ENCODE results near the gene NOS1. TPM values are rescaled to one million over a fixed set of nuclear protein-coding genes. Genes with fewer than 3 reads are reported as not detected.

The NOS1 gene
- total and polyA plus RNA-seq, 11 donors = 0.01 to 0.40 (median 0.10) TPM; not detected in 1

DNA sequence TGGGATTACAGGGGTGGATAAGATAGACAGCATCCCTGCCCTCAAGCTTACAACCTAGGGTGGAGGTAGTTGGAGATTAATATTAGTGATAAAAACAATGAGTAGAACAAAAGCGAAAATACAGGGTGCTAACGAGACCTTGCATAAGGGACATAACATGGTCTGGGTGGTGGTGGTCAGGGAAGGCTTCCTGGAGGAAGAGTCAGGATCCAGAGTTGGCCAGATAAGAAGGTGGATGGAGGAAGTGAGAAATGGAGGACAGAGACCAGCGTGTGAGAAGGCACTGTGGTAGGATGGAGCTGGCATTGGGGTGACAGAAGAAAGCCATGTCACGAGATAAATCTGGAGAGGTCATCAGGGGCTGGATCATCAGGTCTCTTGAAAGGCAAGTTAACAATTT, 19.2 kb downstream of the NOS1 start:
- 80 to 83% (median 80%) methylated on average over 4 of the region's 4 CpGs for WGBS, 4 donors

DNA sequence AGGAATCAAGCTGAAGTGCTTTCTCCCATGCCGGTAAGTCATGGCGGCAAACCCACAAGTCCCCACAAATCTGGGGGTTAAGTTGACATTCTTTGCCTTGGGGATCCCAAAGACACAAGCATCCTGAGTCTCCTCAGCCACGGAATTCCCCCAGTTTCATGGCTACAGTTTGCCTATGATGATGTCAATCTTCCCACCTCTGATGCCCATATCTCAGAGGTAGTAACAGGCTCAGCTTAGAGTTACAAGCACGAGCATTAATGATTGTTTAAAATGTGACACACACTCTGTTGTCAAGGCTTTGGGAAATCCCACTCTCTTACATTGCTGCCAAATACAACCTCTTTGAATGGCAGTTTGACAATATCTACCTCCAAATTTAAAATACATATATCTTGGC, 22.3 kb downstream of the NOS1 start:
- no peak for ATAC-seq
- H3K9me3 ChIP-seq = peaks cover 0 to 13% (median 0%) of the 10 kb centered on the region in 12 donors
- TF ChIP-seq, protein P1, sequence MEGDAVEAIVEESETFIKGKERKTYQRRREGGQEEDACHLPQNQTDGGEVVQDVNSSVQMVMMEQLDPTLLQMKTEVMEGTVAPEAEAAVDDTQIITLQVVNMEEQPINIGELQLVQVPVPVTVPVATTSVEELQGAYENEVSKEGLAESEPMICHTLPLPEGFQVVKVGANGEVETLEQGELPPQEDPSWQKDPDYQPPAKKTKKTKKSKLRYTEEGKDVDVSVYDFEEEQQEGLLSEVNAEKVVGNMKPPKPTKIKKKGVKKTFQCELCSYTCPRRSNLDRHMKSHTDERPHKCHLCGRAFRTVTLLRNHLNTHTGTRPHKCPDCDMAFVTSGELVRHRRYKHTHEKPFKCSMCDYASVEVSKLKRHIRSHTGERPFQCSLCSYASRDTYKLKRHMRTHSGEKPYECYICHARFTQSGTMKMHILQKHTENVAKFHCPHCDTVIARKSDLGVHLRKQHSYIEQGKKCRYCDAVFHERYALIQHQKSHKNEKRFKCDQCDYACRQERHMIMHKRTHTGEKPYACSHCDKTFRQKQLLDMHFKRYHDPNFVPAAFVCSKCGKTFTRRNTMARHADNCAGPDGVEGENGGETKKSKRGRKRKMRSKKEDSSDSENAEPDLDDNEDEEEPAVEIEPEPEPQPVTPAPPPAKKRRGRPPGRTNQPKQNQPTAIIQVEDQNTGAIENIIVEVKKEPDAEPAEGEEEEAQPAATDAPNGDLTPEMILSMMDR (IDR thresholded peaks at IDR 0.05) = no peak
- TF ChIP-seq POLR2A (IDR thresholded peaks at IDR 0.05) = no peak
- H3K27ac ChIP-seq = no peak overlapping the region
- intact Hi-C loops (cut with DNase I) = no loop called here
- 39 to 48% (median 44%) methylated on average over 4 of the region's 4 CpGs for WGBS, 4 donors
- H3K36me3 ChIP-seq = no peaks in the 10 kb centered on the region
- DNase-seq = no peak
- no peak overlapping the region for H3K4me3 ChIP-seq
- H3K27me3 ChIP-seq = peaks cover 0 to 28% (median 5%) of the 10 kb centered on the region in 9 donors
- H3K4me1 ChIP-seq = peaks cover 0 to 6% (median 0%) of the 10 kb centered on the region in 12 donors

More for the DNA sequence above, 19.2 kb downstream of the NOS1 start:
- ATAC-seq = no peak
- Histone ChIP-seq H3K9me3 (peaks cover 0 to 14% (median 0%) of the 10 kb centered on the region in 12 donors), H3K27me3 (peaks cover 0 to 9% (median 0%) of the 10 kb centered on the region in 9 donors), H3K27ac (no peak overlapping the region), H3K4me1 (no peaks in the 10 kb centered on the region), H3K4me3 (no peak overlapping the region), H3K36me3 (no peaks in the 10 kb centered on the region)
- TF ChIP-seq, protein P1 (IDR thresholded peaks at IDR 0.05) = no peak
- TF ChIP-seq POLR2A (IDR thresholded peaks at IDR 0.05) = no peak
- DNase-seq = no peak
- intact Hi-C loops (cut with DNase I) = no loop called here

DNA sequence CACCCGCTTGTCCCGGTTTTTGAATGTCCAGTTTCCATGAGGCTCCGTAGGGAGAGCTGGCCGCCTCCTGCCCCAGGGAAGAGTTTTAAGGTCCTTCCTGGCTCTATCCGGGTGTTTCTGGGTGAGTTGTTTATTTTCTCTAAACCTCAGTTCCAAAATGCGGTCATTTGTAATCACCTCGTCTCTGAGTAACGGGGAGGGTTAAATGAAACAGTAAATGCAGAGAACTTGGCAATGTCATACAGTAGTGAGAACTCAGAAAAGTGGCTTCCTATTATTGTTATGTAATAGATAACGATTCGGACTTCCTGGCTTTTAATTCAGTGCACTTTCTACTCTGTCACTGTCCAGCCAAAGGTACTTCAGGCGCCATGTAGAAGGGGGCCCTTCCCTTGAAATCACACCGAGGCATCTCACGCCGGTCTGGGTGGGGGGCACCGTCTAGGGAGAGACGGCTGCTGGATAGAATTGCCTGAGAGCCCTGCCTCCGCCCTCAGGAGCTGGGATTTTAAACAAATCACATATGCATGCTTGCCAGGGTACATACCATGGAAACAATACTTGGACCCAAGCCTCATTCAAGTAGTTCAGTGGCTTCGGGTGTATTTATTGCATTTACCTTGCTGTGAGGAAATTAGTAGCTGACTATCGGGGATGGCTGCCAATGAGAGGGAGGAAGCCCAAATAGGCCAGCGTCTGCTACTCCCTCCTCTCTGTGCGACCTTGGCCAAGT, 26.4 kb downstream of the NOS1 start:
- no peaks in the 10 kb centered on the region for H3K9me3 ChIP-seq
- no peak overlapping the region for H3K27ac ChIP-seq
- peak overlapping the region in 2 of 12 donors; percentile 4 to 5 for H3K4me3 ChIP-seq
- peaks cover 0 to 57% (median 8%) of the 10 kb centered on the region in 9 donors for H3K27me3 ChIP-seq
- peak in 2 of 4 donors; percentile 24 to 27 for ATAC-seq
- intact Hi-C loops (cut with DNase I) = no loop called here
- H3K4me1 ChIP-seq = peaks cover 0 to 6% (median 0%) of the 10 kb centered on the region in 12 donors
- no peak for DNase-seq
- 45 to 50% (median 48%) methylated on average over 21 of the region's 21 CpGs for WGBS, 4 donors
- TF ChIP-seq POLR2A (IDR thresholded peaks at IDR 0.05) = no peak
- TF ChIP-seq, protein P1 (IDR thresholded peaks at IDR 0.05) = no peak
- no peaks in the 10 kb centered on the region for H3K36me3 ChIP-seq

DNA sequence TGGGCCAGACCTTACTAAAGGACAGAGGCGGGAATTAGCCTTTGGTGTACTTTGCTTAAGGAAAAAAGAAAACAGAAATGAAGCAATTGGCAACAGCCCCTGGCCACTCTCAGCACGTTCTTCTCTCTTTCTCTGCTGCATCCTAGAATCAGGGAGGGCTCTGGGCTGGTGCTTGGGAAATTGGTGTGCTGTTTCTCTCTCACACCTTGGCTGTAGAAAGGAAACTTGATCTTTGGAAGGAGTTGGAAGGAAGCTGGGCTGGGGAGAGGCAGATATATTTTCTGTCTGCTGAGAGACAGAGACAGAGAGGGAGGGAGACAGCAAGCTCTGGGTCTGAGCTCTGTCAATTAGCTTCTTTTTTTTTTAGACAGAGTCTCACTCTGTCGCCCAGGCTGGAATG, 27.4 kb downstream of the NOS1 start:
- peaks cover 0 to 57% (median 12%) of the 10 kb centered on the region in 9 donors for H3K27me3 ChIP-seq
- H3K4me3 ChIP-seq = no peak overlapping the region
- H3K4me1 ChIP-seq = peaks cover 0 to 6% (median 0%) of the 10 kb centered on the region in 12 donors
- intact Hi-C loops (cut with DNase I) = no loop called here
- H3K9me3 ChIP-seq = no peaks in the 10 kb centered on the region
- 18 to 32% (median 25%) methylated on average over 3 of the region's 3 CpGs for WGBS, 4 donors
- no peak overlapping the region for H3K27ac ChIP-seq
- ATAC-seq = no peak
- DNase-seq = no peak
- no peaks in the 10 kb centered on the region for H3K36me3 ChIP-seq
- TF ChIP-seq POLR2A (IDR thresholded peaks at IDR 0.05) = no peak
- TF ChIP-seq, protein P1 (IDR thresholded peaks at IDR 0.05) = no peak
